Esophagus squamous epithelium (tissue), 5 donors: Measurements from ENCODE around the gene UHRF2. TPM values are rescaled to one million over a fixed set of nuclear protein-coding genes. Genes with fewer than 3 reads are reported as not detected.

Experiments used
- DNase-seq: peaks from one replicate; lab custom pipeline; 2025; lab: John Stamatoyannopoulos, UW
- H3K27ac ChIP-seq, 4 donors: fragments of 200-600 bp; sonication (generic); one replicate each; pipeline ENCODE4 v1.5.1; 2016 to 2019; ENCODE audit warnings: mild to moderate bottlenecking in 1 of 4
- H3K27me3 ChIP-seq, 4 donors: fragments of 200-600 bp; sonication (generic); 1 replicate in 3 of 4; 2 replicates in 1 of 4; pipeline versions ENCODE4 v1.5.1 to v1.6.0; 2017 to 2021; ENCODE audit warnings: antibody characterized with exemption in 1 of 4
- H3K36me3 ChIP-seq, 3 donors: fragments of 200-600 bp; sonication (generic); one replicate each; pipeline ENCODE4 v1.5.1; 2016 to 2019
- H3K4me1 ChIP-seq, 3 donors: fragments of 200-600 bp; sonication (generic); one replicate each; pipeline ENCODE4 v1.5.1; 2017 to 2019
- H3K4me3 ChIP-seq, 4 donors: fragments of 200-600 bp; sonication (generic); 1 replicate in 3 of 4; 2 replicates in 1 of 4; pipeline ENCODE4 v1.5.1; 2016 to 2019; ENCODE audit warnings: mild to moderate bottlenecking in 2 of 4, moderate library complexity in 1 of 4
- H3K9me3 ChIP-seq, 3 donors: fragments of 200-600 bp; sonication (generic); one replicate each; pipeline ENCODE4 v1.5.1; 2016 to 2019
- CTCF ChIP-seq, 6 experiments: fragments of 450-650 bp in 4 of 6; fragments of 200-600 bp in 2 of 6; sonication (generic) in 2 of 6; IDR thresholded peaks; one replicate each; pipeline ENCODE4 v1.5.1; 2016 to 2019; ENCODE audit warnings: antibody characterized with exemption in 6 of 6, mild to moderate bottlenecking in 4 of 6, moderate library complexity in 4 of 6
- POLR2A ChIP-seq, 4 donors: fragments of 450-650 bp; IDR thresholded peaks; one replicate each; pipeline ENCODE4 v1.6.1; 2017; ENCODE audit warnings: antibody characterized with exemption in 4 of 4, mild to moderate bottlenecking in 4 of 4, moderate library complexity in 3 of 4
- WGBS, 2 donors: methylation state at CpG; one replicate each; pipeline ENCODE4 v1.1.5; 2018; 5-methylcytosine and 5-hydroxymethylcytosine counted together
- intact Hi-C: fragments of 100-400 bp; cut with DNase I; formaldehyde crosslinking; loops from one replicate; pipeline ENCODE4 v1.15.0; 2022
- small RNA-seq, 4 donors: library from RNA; depleted of rRNA; stranded (forward); fragments of <200 nt; gene quantifications; one replicate each; pipeline ENCODE3, GENCODE V24; 2016
- total RNA-seq, 4 donors: library from RNA; depleted of rRNA; stranded (reverse); fragments of >200 nt; gene quantifications; one replicate each; pipeline ENCODE4 v1.1.0, GENCODE V29; 2016
- donor health status: DM: yes; HTN: yes; CAD: no.

The UHRF2 gene
- total RNA-seq, 4 donors from 2014 or later = 12.9 to 51.1 (median 22.1) TPM

DNA sequence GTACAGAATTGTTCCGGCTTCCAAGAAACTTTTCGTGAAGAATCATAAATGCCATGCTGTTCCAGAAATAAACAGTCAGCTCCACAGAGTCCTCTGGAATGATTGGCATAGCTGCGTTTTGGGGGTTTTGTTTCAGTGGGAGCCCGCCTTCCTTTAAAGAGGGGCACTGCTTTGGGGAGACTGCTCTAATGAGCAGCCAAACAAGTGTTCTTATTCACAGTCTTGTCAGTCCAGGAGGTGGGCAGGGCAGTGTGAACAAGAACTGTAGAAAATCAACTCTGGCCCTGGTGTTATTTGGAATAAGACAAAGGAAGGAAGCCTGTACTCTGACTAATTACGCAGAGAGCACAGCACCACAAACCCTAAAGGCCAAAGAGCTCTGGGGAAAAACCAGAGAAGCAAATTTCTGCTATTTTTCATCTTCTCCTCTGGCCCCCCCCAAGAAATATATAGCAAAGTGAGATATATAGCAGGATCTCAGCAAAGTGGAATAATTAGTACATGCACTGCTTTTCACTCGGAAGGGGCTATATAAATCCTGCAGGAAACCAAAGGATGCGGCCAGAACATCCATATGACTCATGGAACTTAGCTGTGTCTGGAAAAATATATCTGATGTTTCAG is 139.6 kb downstream of the UHRF2 start:
- no peak overlapping the region for H3K4me3 ChIP-seq
- intact Hi-C loops = no loop called here
- DNase-seq = no peak
- H3K9me3 ChIP-seq = no peaks in the 10 kb centered on the region
- peak overlapping the region in 2 of 4 donors; percentile 18 to 52 for H3K27ac ChIP-seq
- H3K36me3 ChIP-seq = no peaks in the 10 kb centered on the region
- WGBS, 2 donors = 74% methylated on average over 7 of the region's 7 CpGs
- peaks cover 5 to 16% (median 12%) of the 10 kb centered on the region in 3 donors for H3K4me1 ChIP-seq
- no peaks in the 10 kb centered on the region for H3K27me3 ChIP-seq
- TF ChIP-seq POLR2A (IDR thresholded peaks at IDR 0.05) (no peak), CTCF (IDR thresholded peaks at IDR 0.05) (no peak)

DNA sequence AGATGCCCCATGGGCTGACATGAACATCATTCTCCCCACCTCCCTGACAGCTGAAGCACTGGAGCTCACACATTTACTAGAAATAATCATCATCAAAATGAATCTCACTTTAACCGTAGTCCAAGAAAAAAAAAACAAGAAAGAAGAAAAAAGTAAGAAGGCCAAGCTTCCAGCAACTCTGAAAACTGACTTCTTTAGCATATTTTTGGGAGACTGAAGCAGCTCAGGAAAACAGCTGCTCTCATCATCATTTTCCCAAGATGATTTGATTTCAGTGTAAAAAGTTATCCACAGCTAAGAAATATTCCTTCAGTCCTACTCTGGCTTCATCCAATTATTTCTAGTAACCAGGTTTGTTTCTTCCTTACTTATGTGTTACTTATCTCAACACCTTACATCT is 140.9 kb downstream of the UHRF2 start:
- Histone ChIP-seq H3K27me3 (no peaks in the 10 kb centered on the region), H3K27ac (no peak overlapping the region), H3K36me3 (no peaks in the 10 kb centered on the region), H3K4me3 (no peak overlapping the region), H3K9me3 (no peaks in the 10 kb centered on the region), H3K4me1 (peaks cover 5 to 16% (median 12%) of the 10 kb centered on the region in 3 donors)
- intact Hi-C loops = no loop called here
- TF ChIP-seq POLR2A (IDR thresholded peaks at IDR 0.05) = no peak
- no peak for TF ChIP-seq CTCF (IDR thresholded peaks at IDR 0.05)
- DNase-seq = no peak
- WGBS, 2 donors = 88 to 100% methylated on average over 1 of the region's 1 CpG

Small RNA genes within 50 kb of the gene (small RNA-seq; reads per million reads assigned to genes)
- 0 reads per million in 4 donors for gene RN7SL25P

Other genes starting within 250 kb of the UHRF2 start
- 10 to 100 TPM in 2 of 4 donors, 1 to 10 TPM in 2; 1.9 to 34.0 (median 18.0) TPM for gene IL33, start 197.4 kb upstream of the UHRF2 start, total RNA-seq
- gene TPD52L3, start 84.8 kb upstream of the UHRF2 start, total RNA-seq = not detected
- gene GLDC, start 232.5 kb downstream of the UHRF2 start, total RNA-seq = 10 to 100 TPM in 2 of 4 donors, 1 to 10 TPM in 2; 1.1 to 21.6 (median 10.2) TPM